GM06990 (cell line): ENCODE results near the gene GALC.

ENCODE experiments used
- DNase-seq: peaks from one replicate; pipeline ENCODE4 v3.0.0-alpha.2; 2011; ENCODE audit not compliant: insufficient read length; ENCODE audit errors: extremely low read depth
- H3K27me3 ChIP-seq: replicated peaks from 2 replicates; pipeline ENCODE4 v1.6.0; 2011; ENCODE audit warnings: low read length; ENCODE audit not compliant: control insufficient read depth, insufficient read depth
- H3K36me3 ChIP-seq: 2 replicates; pipeline ENCODE4 v1.5.1; 2011; ENCODE audit warnings: low read length; ENCODE audit not compliant: control insufficient read depth, insufficient read depth
- H3K4me3 ChIP-seq: replicated peaks from 2 replicates; pipeline ENCODE4 v1.5.1; 2011; ENCODE audit warnings: low read depth, mild to moderate bottlenecking, control low read depth, low read length
- CTCF ChIP-seq: IDR thresholded peaks from 2 replicates; pipeline ENCODE4 v1.5.1; 2011; ENCODE audit warnings: low read length, control low read depth, mild to moderate bottlenecking, inconsistent platforms; ENCODE audit not compliant: insufficient read depth, poor library complexity, severe bottlenecking

The GALC gene

GRCh38 chr14:87990682-87991081 lies 2.3 kb downstream of the GALC start:
- Histone ChIP-seq H3K27me3 (no peaks in the 10 kb centered on the region), H3K36me3 (no peaks in the 10 kb centered on the region), H3K4me3 (no peak overlapping the region)
- DNase-seq, result no peak
- no peak for TF ChIP-seq CTCF

GRCh38 chr14:87989956-87990299 lies 3.1 kb downstream of the GALC start:
- H3K27me3 ChIP-seq, result no peaks in the 10 kb centered on the region
- no peak overlapping the region for H3K4me3 ChIP-seq
- H3K36me3 ChIP-seq, result no peaks in the 10 kb centered on the region
- no peak for TF ChIP-seq CTCF
- DNase-seq, result no peak

GRCh38 chr14:87989221-87989955 lies 3.6 kb downstream of the GALC start:
- no peak for DNase-seq
- H3K27me3 ChIP-seq, result no peaks in the 10 kb centered on the region
- no peaks in the 10 kb centered on the region for H3K36me3 ChIP-seq
- no peak overlapping the region for H3K4me3 ChIP-seq
- no peak for TF ChIP-seq CTCF

GRCh38 chr14:87979689-87980088 lies 13.3 kb downstream of the GALC start:
- Histone ChIP-seq H3K27me3 (no peaks in the 10 kb centered on the region), H3K36me3 (no peaks in the 10 kb centered on the region)
- no peak for TF ChIP-seq CTCF

GRCh38 chr14:87975636-87976035 lies 17.3 kb downstream of the GALC start:
- no peaks in the 10 kb centered on the region for H3K36me3 ChIP-seq
- no peak for TF ChIP-seq CTCF
- no peak for DNase-seq
- H3K27me3 ChIP-seq, result no peaks in the 10 kb centered on the region
- no peak overlapping the region for H3K4me3 ChIP-seq

More at GRCh38 chr14:87979689-87980088, 13.3 kb downstream of the GALC start:
- DNase-seq, result no peak
- H3K4me3 ChIP-seq, result no peak overlapping the region

- Histone ChIP-seq H3K4me3 (no peak overlapping the region), H3K36me3 (no peaks in the 10 kb centered on the region), H3K27me3 (no peaks in the 10 kb centered on the region)
- no peak for DNase-seq
- no peak for TF ChIP-seq CTCF
Measured at GRCh38 chr14:87971010-87971409, 22.0 kb downstream of the GALC start.
